ENCODE data around the gene DIS3L2.
"Not testable (repeated sequence)": the region's sequence is repeated elsewhere in the genome, so short reads cannot be mapped to it uniquely, and the experiment has no call there.

Gene DIS3L2

GRCh38 chr2:231929961-231930592, 31.4 kb upstream of the DIS3L2 start:
- no peak for DNase-seq

GRCh38 chr2:231930593-231931281, 30.8 kb upstream of the DIS3L2 start:
- no peak for DNase-seq

- DNase-seq = no peak
Measured at GRCh38 chr2:231931481-231931915, 30.0 kb upstream of the DIS3L2 start.

- DNase-seq = no peak
Measured at GRCh38 chr2:231932711-231932970, 28.9 kb upstream of the DIS3L2 start.

- no peak for DNase-seq
Measured at GRCh38 chr2:231932985-231933915, 28.3 kb upstream of the DIS3L2 start.

GRCh38 chr2:231933916-231934401, 27.6 kb upstream of the DIS3L2 start:
- DNase-seq = no peak

GRCh38 chr2:231934441-231935206, 26.9 kb upstream of the DIS3L2 start:
- DNase-seq = no peak

GRCh38 chr2:231935207-231935524, 26.3 kb upstream of the DIS3L2 start:
- no peak for DNase-seq

GRCh38 chr2:231935815-231936214, 25.7 kb upstream of the DIS3L2 start:
- no peak for DNase-seq

- no peak for DNase-seq
Measured at GRCh38 chr2:231936491-231936890, 25.0 kb upstream of the DIS3L2 start.

GRCh38 chr2:231937057-231937456, 24.5 kb upstream of the DIS3L2 start:
- no peak for DNase-seq

GRCh38 chr2:231939022-231939421, 22.5 kb upstream of the DIS3L2 start:
- no peak for DNase-seq

- no peak for DNase-seq
Measured at GRCh38 chr2:231940795-231941194, 20.7 kb upstream of the DIS3L2 start.

GRCh38 chr2:231941673-231942072, 19.8 kb upstream of the DIS3L2 start:
- no peak for DNase-seq

GRCh38 chr2:231942180-231942579, 19.3 kb upstream of the DIS3L2 start:
- no peak for DNase-seq

GRCh38 chr2:231946241-231946814, 15.2 kb upstream of the DIS3L2 start:
- no peak for DNase-seq

- DNase-seq = not testable (repeated sequence)
Measured at GRCh38 chr2:231947112-231947511, 14.4 kb upstream of the DIS3L2 start.

- DNase-seq = no peak
Measured at GRCh38 chr2:231947694-231948093, 13.8 kb upstream of the DIS3L2 start.

GRCh38 chr2:231951452-231952035, 10.0 kb upstream of the DIS3L2 start:
- no peak for DNase-seq

- no peak for DNase-seq
Measured at GRCh38 chr2:231955758-231956472, 5.6 kb upstream of the DIS3L2 start.

- DNase-seq = no peak
Measured at GRCh38 chr2:231957913-231958763, 3.4 kb upstream of the DIS3L2 start.
